Endothelial cell of coronary artery (primary cell): ENCODE data around the gene FBXW7. TPM values are rescaled to one million over a fixed set of nuclear protein-coding genes. Genes with fewer than 3 reads are reported as not detected.

Experiments used
- total RNA-seq: library from RNA; depleted of rRNA; stranded (reverse); fragments of >200 nt; gene quantifications from 2 replicates; pipeline ENCODE4 v1.2.3, GENCODE V29; 2014

Gene FBXW7
- 63.1 and 95.1 TPM in 2 replicates for total RNA-seq

GRCh38 chr4:152535903-152536544, at the start of gene FBXW7:
Gene FBXW7 (minus strand): TSS chr4:152536092. CDS start chr4:152411803, 124,289 bp downstream.

Other genes starting within 250 kb of the FBXW7 start
- 2.3 and 3.9 TPM in 2 replicates for gene TMEM154, start 143.9 kb upstream of the FBXW7 start, total RNA-seq
- gene TIGD4, start 243.6 kb upstream of the FBXW7 start, total RNA-seq: 0.27 and 0.28 TPM in 2 replicates
- 31.5 and 35.2 TPM in 2 replicates for gene ARFIP1, start 243.9 kb upstream of the FBXW7 start, total RNA-seq